B cell (primary cell): ENCODE measurements around the gene FMNL2. TPM values are rescaled to one million over a fixed set of nuclear protein-coding genes. Genes with fewer than 3 reads are reported as not detected.

ENCODE experiments used
- ATAC-seq: fragments of 200-7000 bp; cut with Tn5 transposase; one replicate; pipeline ENCODE4 v1.10.0; 2021; ENCODE audit warnings: low read depth, mild to moderate bottlenecking, moderate number of reproducible peaks, moderate library complexity
- CTCF ChIA-PET: fragments of 350-600 bp; sonication (Branson Sonifier 250); formaldehyde crosslinking; loops from one replicate; lab custom pipeline; 2021; ENCODE audit warnings: antibody characterized with exemption, inconsistent platforms; lab: Charles Lee
- POLR2A ChIA-PET: fragments of 350-600 bp; sonication (Branson Sonifier 250); formaldehyde crosslinking; loops from one replicate; lab custom pipeline; 2021; ENCODE audit warnings: antibody characterized with exemption; lab: Charles Lee
- DNase-seq: peaks from one replicate; pipeline ENCODE4 v3.0.0; 2013
- H2AFZ ChIP-seq: 2 replicates; pipeline ENCODE4 v1.6.1; 2012; ENCODE audit warnings: mild to moderate bottlenecking, low read depth, low read length; ENCODE audit not compliant: insufficient read depth, poor library complexity, severe bottlenecking
- H3K27ac ChIP-seq, 2 donors: 1 replicate in 1 of 2; 2 replicates in 1 of 2; pipeline ENCODE4 v1.5.1; 2012 to 2013; ENCODE audit warnings: low read length in 2 of 2, mild to moderate bottlenecking in 2 of 2, moderate library complexity in 1 of 2
- H3K27me3 ChIP-seq, 4 experiments: fragments of 200-600 bp in 1 of 4; sonication (generic) in 1 of 4; replicated peaks in 1 of 4; 1 replicate in 2 of 4; 2 replicates in 2 of 4; pipeline versions ENCODE4 v1.6.1 to v1.7.0; 2013 to 2016; ENCODE audit warnings: low read length in 3 of 4, mild to moderate bottlenecking in 2 of 4, mixed read lengths in 1 of 4, moderate library complexity in 1 of 4; ENCODE audit not compliant: insufficient read depth in 4 of 4, control insufficient read depth in 3 of 4; ENCODE audit errors: control extremely low read depth in 1 of 4
- H3K36me3 ChIP-seq, 2 experiments: replicated peaks in 1 of 2; 1 replicate in 1 of 2; 2 replicates in 1 of 2; pipeline versions ENCODE4 v1.6.1 to v1.7.1; 2013; ENCODE audit warnings: low read length in 1 of 2; ENCODE audit not compliant: insufficient read depth in 2 of 2, control insufficient read depth in 1 of 2; ENCODE audit errors: control extremely low read depth in 1 of 2, extremely low read depth in 1 of 2
- H3K4me1 ChIP-seq, 2 donors: fragments of 200-600 bp in 1 of 2; sonication (generic) in 1 of 2; 1 replicate in 1 of 2; 2 replicates in 1 of 2; pipeline versions ENCODE4 v1.5.1 to v1.6.1; 2013 to 2017; ENCODE audit warnings: low read length in 2 of 2; ENCODE audit not compliant: control insufficient read depth in 2 of 2, insufficient read depth in 2 of 2
- H3K4me2 ChIP-seq: replicated peaks from 2 replicates; pipeline ENCODE3; 2012; ENCODE audit warnings: mild to moderate bottlenecking, low read depth, low read length; ENCODE audit not compliant: poor library complexity, severe bottlenecking
- H3K4me3 ChIP-seq, 5 experiments: fragments of 200-600 bp in 1 of 5; sonication (generic) in 1 of 5; 1 replicate in 3 of 5; 2 replicates in 2 of 5; pipeline versions ENCODE4 v1.5.1 to v1.7.0; 2011 to 2016; ENCODE audit warnings: low read length in 4 of 5, mild to moderate bottlenecking in 4 of 5, low read depth in 2 of 5, control low read depth in 1 of 5, moderate library complexity in 1 of 5; ENCODE audit not compliant: insufficient read depth in 1 of 5; ENCODE audit errors: control extremely low read depth in 1 of 5, extremely low read depth in 1 of 5
- H3K79me2 ChIP-seq: fragments of 200-600 bp; sonication (generic); one replicate; pipeline ENCODE4 v1.6.0; 2016; ENCODE audit warnings: low read length; ENCODE audit not compliant: control insufficient read depth, insufficient read depth
- H3K9ac ChIP-seq: fragments of 200-600 bp; sonication (generic); 2 replicates; pipeline ENCODE4 v1.6.1; 2017; ENCODE audit warnings: mild to moderate bottlenecking, low read length, moderate library complexity
- H3K9me3 ChIP-seq, 3 donors: one replicate each; pipeline versions ENCODE4 v1.6.1 to v1.7.1; 2013; ENCODE audit warnings: low read length in 2 of 3; ENCODE audit not compliant: control insufficient read depth in 2 of 3, insufficient read depth in 1 of 3; ENCODE audit errors: control extremely low read depth in 1 of 3
- H4K20me1 ChIP-seq: 2 replicates; pipeline ENCODE4 v1.6.0; 2012; ENCODE audit warnings: mild to moderate bottlenecking, low read length; ENCODE audit not compliant: insufficient read depth, control insufficient read depth, poor library complexity, severe bottlenecking
- H3K27ac Mint-ChIP-seq: one replicate; pipeline ENCODE4 v1.8.0; 2021; ENCODE audit warnings: mixed read lengths
- H3K27me3 Mint-ChIP-seq: one replicate; pipeline ENCODE4 v1.8.0; 2021; ENCODE audit warnings: mixed read lengths
- H3K4me1 Mint-ChIP-seq: one replicate; pipeline ENCODE4 v1.8.0; 2021; ENCODE audit warnings: mixed read lengths
- H3K4me3 Mint-ChIP-seq: one replicate; pipeline ENCODE4 v1.8.0; 2021; ENCODE audit warnings: mixed read lengths
- H3K9me3 Mint-ChIP-seq: one replicate; pipeline ENCODE4 v1.8.0; 2022; ENCODE audit warnings: mixed read lengths; ENCODE audit not compliant: insufficient read depth
- CTCF ChIP-seq: fragments of 200-600 bp; IDR thresholded peaks from one replicate; pipeline ENCODE4 v1.8.0; 2022; ENCODE audit warnings: antibody characterized with exemption, mild to moderate bottlenecking
- EZH2 ChIP-seq: IDR thresholded peaks from 2 replicates; pipeline ENCODE4 v1.6.1; 2012; ENCODE audit warnings: borderline replicate concordance, low read depth, mild to moderate bottlenecking, moderate library complexity, low read length; ENCODE audit not compliant: insufficient read depth, poor library complexity, severe bottlenecking
- WGBS: methylation state at CpG from one replicate; pipeline ENCODE4 v1.1.5; 2013; ENCODE audit warnings: missing lambda C conversion rate; ENCODE audit not compliant: insufficient coverage; 5-methylcytosine and 5-hydroxymethylcytosine counted together
- intact Hi-C: fragments of 100-400 bp; cut with micrococcal nuclease; formaldehyde crosslinking; loops from one replicate; pipeline ENCODE4 v1.10.0; 2022
- polyA plus RNA-seq: library from polyadenylated mRNA; depleted of rRNA; stranded (reverse); fragments of >200 nt; gene quantifications from 2 replicates; pipeline ENCODE4 v1.2.3, GENCODE V29; 2012
- total RNA-seq, 2 donors: library from RNA; stranded (reverse); fragments of 120-200 nt in 1 of 2; gene quantifications; 1 replicate in 1 of 2; 2 replicates in 1 of 2; pipeline versions ENCODE4 v1.2.3 to v1.2.4, GENCODE V29; 2013 to 2022

FMNL2 gene
- total and polyA plus RNA-seq, 2 donors (not counting 1 experiment from before 2014, with no cell fraction given), result 0.73 to 8.8 TPM

- H4K20me1 ChIP-seq, result no peaks in the 10 kb centered on the region
- H3K27me3 ChIP-seq, result no peaks in the 10 kb centered on the region
- no peak overlapping the region for H3K4me3 ChIP-seq
- TF ChIP-seq CTCF (no peak), EZH2 (no peak)
- H3K4me2 ChIP-seq, result no peak overlapping the region
- peaks cover 0 to 4% of the 10 kb centered on the region in 2 donors for H3K4me1 ChIP-seq
- intact Hi-C loops, result no loop called here
- no peaks in the 10 kb centered on the region for H3K9me3 ChIP-seq
- POLR2A ChIA-PET, result no interaction called here
- H3K27ac Mint-ChIP-seq, result no peak overlapping the region
- H3K4me3 Mint-ChIP-seq, result no peak overlapping the region
- no peak overlapping the region for H3K9ac ChIP-seq
- no peaks in the 10 kb centered on the region for H3K36me3 ChIP-seq
- CTCF ChIA-PET, result interaction anchor here (1.0 to 1.4 kb wide), 2 partner anchors 13 to 397 kb away, joined by 3 to 4 read pairs; no protein-coding TSS in a partner anchor
- WGBS, result 92% methylated on average over 2 of the region's 2 CpGs
- ATAC-seq (no peak), DNase-seq (no peak)
- no peak overlapping the region for H3K27ac ChIP-seq
- peaks cover 8% of the 10 kb centered on the region for H3K4me1 Mint-ChIP-seq
- H3K79me2 ChIP-seq, result no peaks in the 10 kb centered on the region
- H2AFZ ChIP-seq, result no peak overlapping the region
- no peaks in the 10 kb centered on the region for H3K27me3 Mint-ChIP-seq
- H3K9me3 Mint-ChIP-seq, result no peaks in the 10 kb centered on the region
Measured at GRCh38 chr2:152433791-152434190, 98.8 kb downstream of the FMNL2 start.

- Mint-ChIP-seq H3K9me3 (no peaks in the 10 kb centered on the region), H3K27me3 (no peaks in the 10 kb centered on the region), H3K4me1 (peaks cover 4% of the 10 kb centered on the region), H3K4me3 (no peak overlapping the region), H3K27ac (no peak overlapping the region)
- Histone ChIP-seq H3K36me3 (no peaks in the 10 kb centered on the region), H3K27me3 (no peaks in the 10 kb centered on the region), H3K4me2 (no peak overlapping the region), H2AFZ (no peak overlapping the region), H3K4me1 (peaks cover 0 to 4% of the 10 kb centered on the region in 2 donors), H3K4me3 (no peak overlapping the region), H3K9me3 (no peaks in the 10 kb centered on the region), H4K20me1 (no peaks in the 10 kb centered on the region), H3K79me2 (no peaks in the 10 kb centered on the region), H3K27ac (no peak overlapping the region), H3K9ac (no peak overlapping the region)
- TF ChIP-seq CTCF, result no peak
- TF ChIP-seq EZH2, result no peak
- WGBS, result 100% methylated on average over 1 of the region's 1 CpG
- ChIA-PET POLR2A (no interaction called here), CTCF (interaction anchor here (1.0 kb wide), 1 partner anchor 12 kb away, joined by 4 read pairs; no protein-coding TSS in a partner anchor)
- intact Hi-C loops, result no loop called here
- DNase-seq (no peak), ATAC-seq (no peak)
Measured at GRCh38 chr2:152434395-152435182, 99.6 kb downstream of the FMNL2 start.
